MM.1S (cell line): ENCODE data around the gene HBE1.
"Not testable (repeated sequence)": the region's sequence is repeated elsewhere in the genome, so short reads cannot be mapped to it uniquely, and the experiment has no call there.

Source experiments
- DNase-seq: peaks from one replicate; pipeline ENCODE4 v3.0.0-alpha.2; 2015
- H2AFZ ChIP-seq: fragments of 300-600 bp; sonication (generic); 2 replicates; pipeline ENCODE4 v1.6.0; 2016; ENCODE audit warnings: antibody characterized with exemption, low read length
- H3F3A ChIP-seq: fragments of 300-600 bp; sonication (generic); 2 replicates; pipeline ENCODE4 v1.6.1; 2016; ENCODE audit warnings: mild to moderate bottlenecking, antibody characterized with exemption, low read length, moderate library complexity, mixed read lengths; ENCODE audit not compliant: insufficient read depth
- H3K27ac ChIP-seq: fragments of 300-600 bp; sonication (generic); 2 replicates; pipeline ENCODE4 v1.5.1; 2016; ENCODE audit warnings: mild to moderate bottlenecking, low read length
- H3K27me3 ChIP-seq: fragments of 300-600 bp; sonication (generic); replicated peaks from 2 replicates; pipeline ENCODE4 v1.6.0; 2016; ENCODE audit warnings: low read length; ENCODE audit not compliant: insufficient read depth
- H3K36me3 ChIP-seq: fragments of 300-600 bp; sonication (generic); replicated peaks from 2 replicates; pipeline ENCODE4 v1.6.1; 2016; ENCODE audit warnings: mild to moderate bottlenecking, low read length, mixed read lengths; ENCODE audit not compliant: insufficient read depth
- H3K4me1 ChIP-seq: fragments of 300-600 bp; sonication (generic); 2 replicates; pipeline ENCODE4 v1.6.1; 2016; ENCODE audit warnings: low read length, mixed read lengths
- H3K4me2 ChIP-seq: fragments of 300-600 bp; sonication (generic); 2 replicates; pipeline ENCODE4 v1.6.0; 2016; ENCODE audit warnings: low read depth, low read length
- H3K4me3 ChIP-seq: fragments of 300-600 bp; sonication (generic); 2 replicates; pipeline ENCODE4 v1.5.1; 2016; ENCODE audit warnings: low read length, mixed read lengths
- H3K79me2 ChIP-seq: fragments of 300-600 bp; sonication (generic); 2 replicates; pipeline ENCODE4 v1.6.1; 2016; ENCODE audit warnings: mixed run types, low read length, mixed read lengths
- H3K9ac ChIP-seq: fragments of 300-600 bp; sonication (generic); 2 replicates; pipeline ENCODE4 v1.6.1; 2016; ENCODE audit warnings: low read length, mixed read lengths
- H3K9me2 ChIP-seq: fragments of 300-600 bp; sonication (generic); replicated peaks from 2 replicates; pipeline ENCODE4 v1.6.1; 2016; ENCODE audit warnings: mild to moderate bottlenecking, low read length, mixed read lengths; ENCODE audit not compliant: insufficient read depth
- H3K9me3 ChIP-seq: fragments of 300-600 bp; sonication (generic); replicated peaks from 2 replicates; pipeline ENCODE4 v1.6.1; 2016; ENCODE audit warnings: mild to moderate bottlenecking, low read length, mixed read lengths; ENCODE audit not compliant: insufficient read depth
- H4K20me1 ChIP-seq: fragments of 300-600 bp; sonication (generic); 2 replicates; pipeline ENCODE4 v1.6.1; 2016; ENCODE audit warnings: mild to moderate bottlenecking, low read length, moderate library complexity, mixed read lengths; ENCODE audit not compliant: insufficient read depth
- CTCF ChIP-seq: fragments of 300-600 bp; sonication (generic); IDR thresholded peaks from 2 replicates; pipeline ENCODE4 v1.5.1; 2016; ENCODE audit warnings: antibody characterized with exemption, low read length, mixed read lengths
- EZH2 ChIP-seq: fragments of 300-600 bp; sonication (generic); optimal IDR thresholded peaks from 2 replicates; pipeline ENCODE3; 2017; ENCODE audit warnings: low read depth, mild to moderate bottlenecking, antibody characterized with exemption, low read length, mixed read lengths
- EZH2phosphoT487 ChIP-seq: fragments of 300-600 bp; sonication (generic); IDR thresholded peaks from 2 replicates; pipeline ENCODE4 v1.6.1; 2018; ENCODE audit warnings: antibody characterized with exemption, low read length

Gene HBE1

DNA sequence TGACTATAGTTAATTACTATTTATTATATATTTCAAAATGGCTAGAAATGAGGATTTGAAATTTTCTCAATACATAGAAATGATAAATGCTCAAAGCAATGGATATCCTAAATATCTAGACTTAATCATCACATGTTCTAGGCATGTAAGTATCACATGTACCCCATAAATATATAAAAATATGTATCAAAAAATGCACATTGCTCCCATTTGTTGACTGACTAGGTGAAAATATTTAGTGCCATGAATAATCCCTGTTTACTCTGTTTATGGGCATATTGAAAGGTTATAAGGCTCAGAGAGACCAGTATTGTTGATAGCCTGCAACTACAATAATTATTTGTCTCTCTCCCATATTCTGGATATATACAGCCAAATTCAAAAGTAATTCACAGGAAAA is 3.1 kb downstream of the HBE1 start:
- no peaks in the 10 kb centered on the region for H3K36me3 ChIP-seq
- no peak overlapping the region for H3K27ac ChIP-seq
- no peaks in the 10 kb centered on the region for H3K79me2 ChIP-seq
- TF ChIP-seq EZH2 (no peak), EZH2phosphoT487 (no peak), CTCF (no peak)
- H3K9me2 ChIP-seq = no peaks in the 10 kb centered on the region
- no peak overlapping the region for H2AFZ ChIP-seq
- DNase-seq = no peak
- no peaks in the 10 kb centered on the region for H4K20me1 ChIP-seq
- H3K9ac ChIP-seq = no peak overlapping the region
- no peak overlapping the region for H3K4me2 ChIP-seq
- H3K27me3 ChIP-seq = no peaks in the 10 kb centered on the region
- no peaks in the 10 kb centered on the region for H3K4me1 ChIP-seq
- H3K9me3 ChIP-seq = no peaks in the 10 kb centered on the region
- H3F3A ChIP-seq = no peaks in the 10 kb centered on the region
- no peak overlapping the region for H3K4me3 ChIP-seq

DNA sequence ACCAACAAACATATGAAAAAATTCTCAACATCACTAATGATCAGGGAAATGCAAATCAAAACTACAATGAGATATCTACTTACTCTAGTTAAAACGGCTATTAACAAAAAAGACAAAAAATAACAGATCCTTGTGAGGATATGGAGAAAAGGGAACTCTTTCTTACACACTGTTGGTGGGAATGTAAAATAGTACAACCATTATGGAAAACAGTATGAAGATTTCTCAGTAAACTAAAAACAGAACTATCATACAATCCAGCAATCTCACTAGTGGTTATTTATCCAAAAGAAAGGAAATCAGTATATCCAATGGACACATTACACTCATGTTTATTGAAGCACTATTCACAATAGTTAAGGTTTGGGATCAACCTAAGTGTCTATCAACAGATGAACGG is 3.9 kb downstream of the HBE1 start:
- H4K20me1 ChIP-seq = no peaks in the 10 kb centered on the region
- H3K36me3 ChIP-seq = no peaks in the 10 kb centered on the region
- no peak overlapping the region for H3K27ac ChIP-seq
- TF ChIP-seq EZH2 = no peak
- DNase-seq = no peak
- no peaks in the 10 kb centered on the region for H3K79me2 ChIP-seq
- H3F3A ChIP-seq = no peaks in the 10 kb centered on the region
- H2AFZ ChIP-seq = no peak overlapping the region
- H3K4me1 ChIP-seq = no peaks in the 10 kb centered on the region
- no peaks in the 10 kb centered on the region for H3K27me3 ChIP-seq
- H3K9me3 ChIP-seq = no peaks in the 10 kb centered on the region
- H3K9ac ChIP-seq = no peak overlapping the region
- H3K9me2 ChIP-seq = no peaks in the 10 kb centered on the region
- H3K4me3 ChIP-seq = no peak overlapping the region
- H3K4me2 ChIP-seq = no peak overlapping the region

GRCh38 chr11:5258543-5259262 is 11.0 kb downstream of the HBE1 start:
- H3K4me2 ChIP-seq = no peak overlapping the region
- no peaks in the 10 kb centered on the region for H3K9me3 ChIP-seq
- no peak for DNase-seq
- H3K4me1 ChIP-seq = no peaks in the 10 kb centered on the region
- no peaks in the 10 kb centered on the region for H3K79me2 ChIP-seq
- H2AFZ ChIP-seq = no peak overlapping the region
- no peaks in the 10 kb centered on the region for H4K20me1 ChIP-seq
- H3K9ac ChIP-seq = no peak overlapping the region
- H3K27me3 ChIP-seq = no peaks in the 10 kb centered on the region
- no peaks in the 10 kb centered on the region for H3F3A ChIP-seq
- H3K9me2 ChIP-seq = no peaks in the 10 kb centered on the region
- H3K4me3 ChIP-seq = no peak overlapping the region
- H3K27ac ChIP-seq = no peak overlapping the region
- TF ChIP-seq EZH2 = no peak
- no peak for TF ChIP-seq CTCF
- no peak for TF ChIP-seq EZH2phosphoT487
- no peaks in the 10 kb centered on the region for H3K36me3 ChIP-seq

GRCh38 chr11:5257296-5257695 is 12.4 kb downstream of the HBE1 start:
- Histone ChIP-seq H3K9ac (no peak overlapping the region), H3K36me3 (no peaks in the 10 kb centered on the region), H3K79me2 (no peaks in the 10 kb centered on the region), H3K27ac (no peak overlapping the region), H3K4me1 (no peaks in the 10 kb centered on the region), H3F3A (no peaks in the 10 kb centered on the region), H3K27me3 (no peaks in the 10 kb centered on the region), H3K4me3 (no peak overlapping the region), H2AFZ (no peak overlapping the region), H3K9me2 (no peaks in the 10 kb centered on the region), H3K9me3 (no peaks in the 10 kb centered on the region), H4K20me1 (no peaks in the 10 kb centered on the region), H3K4me2 (no peak overlapping the region)
- no peak for TF ChIP-seq EZH2phosphoT487
- TF ChIP-seq CTCF = no peak
- TF ChIP-seq EZH2 = no peak
- DNase-seq = no peak

DNA sequence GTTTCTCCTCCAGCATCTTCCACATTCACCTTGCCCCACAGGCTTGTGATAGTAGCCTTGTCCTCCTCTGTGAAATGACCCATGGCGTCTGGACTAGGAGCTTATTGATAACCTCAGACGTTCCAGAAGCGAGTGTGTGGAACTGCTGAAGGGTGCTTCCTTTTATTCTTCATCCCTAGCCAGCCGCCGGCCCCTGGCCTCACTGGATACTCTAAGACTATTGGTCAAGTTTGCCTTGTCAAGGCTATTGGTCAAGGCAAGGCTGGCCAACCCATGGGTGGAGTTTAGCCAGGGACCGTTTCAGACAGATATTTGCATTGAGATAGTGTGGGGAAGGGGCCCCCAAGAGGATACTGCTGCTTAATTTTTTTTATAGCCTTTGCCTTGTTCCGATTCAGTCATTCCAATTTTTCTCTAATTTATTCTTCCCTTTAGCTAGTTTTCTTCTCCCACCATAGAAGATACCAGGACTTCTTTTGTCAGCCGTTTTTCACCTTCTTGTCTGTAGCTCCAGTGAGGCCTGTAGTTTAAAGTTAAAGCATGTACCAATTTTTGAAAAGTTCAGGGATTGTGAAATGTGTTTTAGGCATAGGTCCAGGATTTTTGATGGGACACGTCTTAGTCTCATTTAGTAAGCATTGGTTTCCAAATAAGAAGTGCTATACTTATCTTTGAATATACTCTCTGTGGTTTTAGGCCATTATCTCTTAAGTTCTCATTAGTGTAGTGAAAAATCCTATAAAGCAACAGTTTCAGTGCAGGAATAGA is 14.9 kb downstream of the HBE1 start, which contains the start of gene HBG2:
Gene HBG2 (minus strand): TSS at position 136 of the 768 bp plus-strand sequence. CDS start 53 bp downstream, at position 83.
- not testable (repeated sequence) for H3K36me3 ChIP-seq, H3K9me2 ChIP-seq, H4K20me1 ChIP-seq, H3K9ac ChIP-seq, H3K4me1 ChIP-seq, H3K4me3 ChIP-seq, H3K27me3 ChIP-seq, H3K4me2 ChIP-seq, H2AFZ ChIP-seq, H3K27ac ChIP-seq, H3K9me3 ChIP-seq, DNase-seq, H3F3A ChIP-seq, H3K79me2 ChIP-seq
